LoVo (cell line): ENCODE measurements around the gene TPSAB1.
"Not testable (repeated sequence)": the region's sequence is repeated elsewhere in the genome, so short reads cannot be mapped to it uniquely, and the experiment has no call there.

Experiments
- DNase-seq: peaks from one replicate; pipeline ENCODE4 v3.0.0-alpha.2; 2016; ENCODE audit warnings: low spot score

The TPSAB1 gene

DNA sequence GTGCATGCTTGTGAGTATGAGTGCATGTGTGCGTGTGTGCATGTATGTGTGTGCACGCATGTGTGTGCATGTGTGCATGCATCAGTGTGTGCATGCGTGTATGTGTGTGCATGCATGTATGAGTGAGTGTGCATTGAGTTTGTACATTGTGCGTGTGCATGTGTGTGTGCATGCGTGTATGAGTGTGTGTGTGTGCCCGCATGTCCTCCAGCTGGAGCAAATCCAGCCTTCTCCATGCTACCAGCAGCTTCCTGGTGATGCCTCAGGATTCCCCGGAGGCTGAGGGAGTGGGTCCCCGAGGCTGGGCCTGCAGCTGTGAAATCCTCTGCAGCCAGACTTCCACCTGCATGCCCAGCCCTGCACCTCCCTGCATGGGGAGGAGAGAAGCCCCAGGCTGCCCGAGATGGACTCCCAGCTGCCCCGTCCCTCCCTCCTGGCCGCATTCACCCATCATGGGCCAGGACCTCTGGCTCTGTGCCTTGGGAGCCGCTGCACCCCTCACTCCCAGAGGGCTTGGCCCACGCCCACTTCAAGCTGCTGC, 24.7 kb downstream of the TPSAB1 start:
- no peak for DNase-seq

DNA sequence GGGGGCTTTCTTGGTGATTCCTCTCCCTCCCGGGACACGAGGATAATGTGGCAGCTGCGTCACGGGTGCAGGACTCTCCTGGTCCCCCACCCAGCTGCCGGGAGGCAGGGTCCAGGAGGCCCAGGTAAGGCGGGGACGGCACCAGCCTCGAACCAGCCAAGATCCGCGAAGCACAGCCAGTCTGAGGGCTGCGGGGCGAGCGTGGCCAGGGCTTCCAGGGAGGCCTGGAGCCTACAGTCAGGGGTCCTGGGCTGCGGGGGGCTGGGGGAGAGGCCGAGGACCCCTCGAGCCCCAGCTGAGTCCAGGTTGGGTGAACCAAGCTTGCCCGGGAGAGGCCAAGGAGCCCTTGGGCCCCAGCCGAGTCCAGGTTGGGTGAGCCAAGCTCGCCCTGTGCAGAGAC, 25.3 kb downstream of the TPSAB1 start:
- no peak for DNase-seq

DNA sequence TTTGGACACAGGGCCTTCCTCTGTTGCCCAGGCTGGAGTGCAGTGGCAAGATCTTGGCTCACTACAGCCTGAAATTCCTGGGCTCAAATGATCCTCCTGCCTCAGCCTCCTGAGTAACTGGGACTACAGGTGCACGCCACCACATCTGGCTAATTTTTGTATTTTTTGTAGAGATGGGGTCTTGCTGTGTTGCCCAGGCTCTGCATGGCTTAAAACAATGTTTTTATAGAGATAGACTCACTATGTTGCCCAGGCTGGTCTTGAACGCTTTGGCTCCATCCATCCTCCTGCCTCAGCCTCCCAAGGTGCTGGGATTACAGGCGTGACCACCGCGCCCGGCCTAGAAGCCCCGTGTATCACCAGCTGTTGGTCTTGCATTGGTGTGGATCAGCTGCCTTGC, 28.9 kb downstream of the TPSAB1 start:
- not testable (repeated sequence) for DNase-seq

DNA sequence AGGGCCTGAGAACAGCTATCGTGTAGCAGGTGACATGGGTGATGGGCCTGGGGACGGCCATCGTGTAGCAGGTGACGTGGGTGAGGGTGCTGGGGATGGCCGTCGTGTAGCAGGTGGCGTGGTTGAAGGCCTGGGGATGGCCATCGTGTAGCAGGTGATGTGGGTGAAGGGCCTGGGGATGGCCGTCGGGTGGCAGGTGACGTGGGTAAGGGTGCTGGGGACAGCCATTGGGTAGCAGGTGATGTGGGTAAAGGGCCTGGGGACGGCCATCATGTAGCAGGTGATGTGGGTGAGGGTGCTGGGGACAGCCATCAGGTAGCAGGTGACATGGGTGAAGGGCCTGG, 30.8 kb downstream of the TPSAB1 start:
- no peak for DNase-seq

DNA sequence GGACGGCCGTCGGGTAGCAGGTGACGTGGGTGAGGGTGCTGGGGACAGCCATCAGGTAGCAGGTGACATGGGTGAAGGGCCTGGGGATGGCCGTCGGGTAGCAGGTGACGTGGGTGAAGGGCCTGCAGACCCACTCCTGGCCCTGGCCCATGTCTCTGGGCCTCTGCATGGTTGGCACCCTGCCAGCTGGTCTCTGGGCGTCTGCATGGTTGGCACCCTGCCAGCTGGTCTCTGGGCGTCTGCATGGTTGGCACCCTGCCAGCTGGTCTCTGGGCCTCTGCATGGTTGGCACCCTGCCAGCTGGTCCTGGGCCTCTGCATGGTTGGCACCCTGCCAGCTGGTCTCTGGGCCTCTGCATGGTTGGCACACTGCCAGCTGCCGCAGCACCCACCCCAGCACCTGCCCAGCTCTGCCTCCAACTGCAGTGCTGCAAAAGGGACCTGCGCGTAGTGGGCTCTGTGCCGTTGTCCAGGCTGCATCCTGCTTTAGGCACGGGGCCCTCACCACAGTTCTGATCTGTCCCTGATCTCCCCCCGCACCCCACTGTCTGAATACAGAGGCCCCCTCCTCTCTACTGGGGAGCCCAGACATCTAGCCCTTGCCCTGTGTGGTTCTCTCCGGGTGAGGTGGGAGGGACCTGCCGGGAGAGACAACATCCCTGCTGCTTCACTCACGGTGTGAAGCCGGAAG, 31.4 kb downstream of the TPSAB1 start:
- DNase-seq, result peak; percentile 29

DNA sequence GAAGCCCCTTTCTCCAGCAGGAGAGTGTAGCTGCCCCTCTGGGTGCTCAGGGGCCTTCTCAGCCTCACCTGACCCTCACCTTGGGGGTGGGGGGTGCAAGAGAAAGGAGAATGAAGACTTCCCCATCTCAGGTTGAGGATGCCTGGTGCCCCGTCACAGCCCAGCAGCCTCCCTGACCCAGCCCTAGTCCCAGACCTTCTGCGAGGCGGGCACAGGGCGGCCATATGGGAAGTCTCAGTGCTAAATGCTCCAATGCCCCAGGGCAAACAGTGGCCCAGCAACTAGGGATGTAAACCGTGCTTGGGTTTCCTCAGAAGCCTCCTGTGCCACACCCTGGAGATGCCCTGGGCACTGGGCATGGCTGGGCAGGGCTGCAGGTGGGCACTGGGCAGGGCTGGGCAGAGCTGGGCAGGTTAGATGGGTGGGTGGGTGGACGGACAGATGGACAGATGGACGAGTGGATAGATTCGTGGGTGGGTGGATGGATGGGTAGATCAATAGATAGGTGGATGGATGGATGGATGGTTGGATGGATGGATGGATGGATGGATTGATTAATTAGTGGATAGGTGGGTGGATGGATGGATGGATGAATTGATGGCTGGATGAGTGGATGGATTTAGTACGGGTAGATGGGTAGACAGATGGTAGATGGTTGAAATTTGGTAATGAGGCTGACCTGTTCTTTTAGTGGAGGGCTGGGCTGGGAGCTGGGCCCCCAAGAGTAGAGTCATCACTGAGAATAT, 32.1 kb downstream of the TPSAB1 start:
- no peak for DNase-seq

DNA sequence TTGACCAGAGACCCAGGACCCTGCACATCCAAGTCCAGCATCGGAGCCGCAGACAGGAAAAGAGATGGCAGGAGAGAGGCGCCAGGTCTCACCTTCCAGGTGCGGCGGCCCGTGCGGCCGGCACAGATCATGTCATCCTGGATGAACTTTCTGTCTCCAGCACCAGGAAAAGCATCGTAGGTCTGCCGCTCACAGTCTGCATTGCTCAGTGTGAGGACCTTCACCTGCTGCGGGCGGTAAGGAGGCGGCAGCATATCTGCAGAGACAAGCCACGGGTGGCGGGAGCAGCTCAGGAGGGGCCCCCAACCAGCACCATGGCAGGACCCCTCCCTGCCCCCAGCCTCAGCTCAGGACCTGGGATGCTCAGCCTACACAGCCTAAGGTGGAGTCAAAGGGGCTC, 33.3 kb downstream of the TPSAB1 start:
- no peak for DNase-seq

DNA sequence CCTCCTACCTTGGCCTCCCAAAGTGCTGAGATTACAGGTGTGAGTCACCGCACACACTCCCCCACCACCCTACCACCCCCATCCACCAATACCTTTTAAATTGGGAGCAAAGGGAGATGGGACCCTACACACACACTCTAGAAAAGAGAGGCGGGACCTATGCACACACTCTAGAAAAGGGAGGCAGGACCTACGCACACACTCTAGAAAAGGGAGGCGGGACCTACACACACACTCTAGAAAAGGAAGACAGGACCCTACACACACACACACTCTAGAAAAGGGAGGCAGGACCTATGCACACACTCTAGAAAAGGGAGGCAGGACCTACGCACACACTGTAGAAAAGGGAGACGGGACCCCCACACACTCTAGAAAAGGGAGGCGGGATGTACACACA, 34.3 kb downstream of the TPSAB1 start:
- DNase-seq, result no peak

DNA sequence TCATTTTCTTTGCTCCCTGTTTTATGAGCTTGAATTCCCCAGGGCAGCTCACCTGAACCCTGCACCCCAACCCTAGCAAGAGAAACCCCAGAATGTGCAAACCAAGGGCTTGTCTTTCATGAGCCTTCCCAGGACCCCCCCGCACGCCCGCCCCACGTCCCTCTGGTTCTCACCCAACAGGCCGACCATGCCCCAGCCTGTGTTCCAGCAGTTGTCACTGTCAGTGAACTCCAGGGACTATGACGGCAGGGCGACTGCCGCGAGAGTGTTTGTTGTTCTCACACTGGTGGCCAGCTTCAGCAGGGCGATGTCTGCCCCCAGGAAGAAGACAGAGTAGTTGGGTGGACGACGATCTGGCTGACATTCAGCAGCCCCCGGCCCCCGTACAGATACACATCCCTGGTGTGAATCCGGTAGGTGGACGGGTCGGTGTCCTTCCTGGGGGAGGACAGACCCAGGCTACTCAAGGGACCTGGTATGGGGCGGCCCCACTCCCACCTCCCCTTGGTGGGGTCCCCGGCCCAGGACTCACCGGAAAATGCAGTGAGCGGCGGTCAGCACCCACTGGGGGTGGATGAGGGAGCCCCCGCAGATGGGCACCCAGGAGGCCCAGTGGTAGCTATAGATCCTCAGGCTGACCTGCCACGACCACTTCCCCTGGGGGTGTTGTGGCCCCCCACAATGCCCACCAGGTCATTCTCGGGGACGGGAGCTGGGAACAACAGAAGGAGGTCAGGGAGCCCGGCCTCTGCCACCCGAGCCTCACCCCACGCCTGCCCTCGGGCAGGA, 35.5 kb downstream of the TPSAB1 start:
- DNase-seq, result no peak

DNA sequence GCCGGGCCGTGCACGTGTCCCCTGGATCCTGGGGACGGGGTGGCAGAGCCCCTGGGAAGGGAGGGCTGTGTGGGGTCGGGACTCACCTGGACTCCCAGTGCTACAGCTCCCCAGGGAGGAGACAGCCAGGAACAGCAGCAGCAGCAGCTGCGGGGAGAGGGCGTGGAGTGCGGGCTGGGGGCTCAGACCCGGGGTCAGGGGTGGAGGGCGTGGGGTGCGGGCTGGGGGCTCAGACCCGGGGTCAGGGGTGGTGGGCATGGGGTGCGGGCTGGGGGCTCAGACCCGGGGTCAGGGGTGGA, 36.0 kb downstream of the TPSAB1 start:
- DNase-seq, result no peak

DNA sequence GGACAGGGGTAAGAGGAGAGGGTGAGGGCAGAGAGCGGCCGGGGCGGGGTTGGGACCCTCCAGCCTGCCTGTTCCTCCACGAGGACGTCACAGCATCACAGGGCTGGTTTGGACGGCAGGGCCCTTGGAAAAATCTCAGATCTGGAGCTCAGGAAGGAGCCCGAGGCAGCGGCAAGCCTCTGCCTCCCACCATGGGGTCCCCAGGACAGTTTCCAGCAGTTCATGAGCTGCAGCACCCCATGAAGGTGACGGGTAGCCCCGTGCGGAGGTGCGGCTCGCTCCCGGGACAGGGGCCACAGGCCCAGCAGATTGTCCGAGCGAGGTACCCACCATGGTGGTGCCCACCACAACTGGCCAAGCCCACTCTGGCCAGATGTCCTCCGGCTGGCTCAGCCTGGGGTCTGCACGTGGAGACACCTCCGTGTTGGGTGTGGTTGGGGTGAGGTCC, 36.7 kb downstream of the TPSAB1 start:
- DNase-seq, result no peak

DNA sequence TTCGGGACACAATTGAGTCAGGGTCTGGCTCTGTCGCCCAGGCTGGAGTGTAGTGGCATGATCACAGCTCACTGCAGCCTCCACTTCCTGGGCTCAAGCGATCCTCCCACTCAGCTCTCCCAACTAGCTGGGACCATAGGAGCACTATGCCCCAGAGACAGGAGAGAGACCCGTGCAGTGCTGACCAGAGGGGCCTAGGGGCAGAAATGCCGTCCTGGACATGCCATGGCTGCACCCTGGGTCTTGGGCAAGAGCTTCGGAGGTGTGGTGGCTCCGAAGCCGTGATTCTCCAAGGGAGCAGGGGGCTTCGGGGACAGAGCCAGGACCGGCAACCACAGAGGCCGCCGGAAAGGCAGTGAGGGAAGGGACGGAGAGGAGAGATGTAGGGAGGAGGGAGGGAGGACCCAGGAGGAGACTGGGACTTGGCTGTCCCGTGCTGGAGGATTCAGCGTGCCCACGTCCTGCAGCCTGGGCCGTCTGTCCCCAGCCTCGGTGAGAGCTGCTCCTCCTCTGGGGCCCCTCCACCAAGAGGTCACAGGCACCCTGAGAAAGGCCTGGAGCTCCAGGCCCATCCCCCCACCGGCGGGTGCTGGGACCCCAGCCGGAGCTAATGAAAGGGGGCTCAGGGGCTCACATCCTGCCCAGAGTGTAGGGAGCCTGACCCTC, 37.2 kb downstream of the TPSAB1 start:
- no peak for DNase-seq

DNA sequence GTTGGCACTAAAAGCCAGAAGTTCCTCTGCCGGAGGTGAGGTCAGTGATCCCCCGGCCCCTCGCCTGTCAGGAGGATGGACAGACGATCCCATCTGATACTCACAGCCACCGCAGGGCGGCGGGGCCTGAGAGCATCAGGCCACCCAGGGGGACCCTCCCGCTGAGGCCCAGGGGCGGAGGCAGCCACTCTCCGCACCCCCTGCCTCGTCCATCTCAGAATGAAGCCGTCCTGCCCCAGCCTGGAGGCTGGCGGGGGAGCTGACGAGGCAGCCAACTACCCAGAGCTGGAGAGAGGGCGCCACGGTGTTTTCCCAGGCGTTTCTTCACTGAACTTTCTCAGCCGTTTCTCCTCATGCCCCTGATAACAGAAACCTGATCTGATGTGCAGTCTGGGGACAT, 38.0 kb downstream of the TPSAB1 start:
- no peak for DNase-seq

DNA sequence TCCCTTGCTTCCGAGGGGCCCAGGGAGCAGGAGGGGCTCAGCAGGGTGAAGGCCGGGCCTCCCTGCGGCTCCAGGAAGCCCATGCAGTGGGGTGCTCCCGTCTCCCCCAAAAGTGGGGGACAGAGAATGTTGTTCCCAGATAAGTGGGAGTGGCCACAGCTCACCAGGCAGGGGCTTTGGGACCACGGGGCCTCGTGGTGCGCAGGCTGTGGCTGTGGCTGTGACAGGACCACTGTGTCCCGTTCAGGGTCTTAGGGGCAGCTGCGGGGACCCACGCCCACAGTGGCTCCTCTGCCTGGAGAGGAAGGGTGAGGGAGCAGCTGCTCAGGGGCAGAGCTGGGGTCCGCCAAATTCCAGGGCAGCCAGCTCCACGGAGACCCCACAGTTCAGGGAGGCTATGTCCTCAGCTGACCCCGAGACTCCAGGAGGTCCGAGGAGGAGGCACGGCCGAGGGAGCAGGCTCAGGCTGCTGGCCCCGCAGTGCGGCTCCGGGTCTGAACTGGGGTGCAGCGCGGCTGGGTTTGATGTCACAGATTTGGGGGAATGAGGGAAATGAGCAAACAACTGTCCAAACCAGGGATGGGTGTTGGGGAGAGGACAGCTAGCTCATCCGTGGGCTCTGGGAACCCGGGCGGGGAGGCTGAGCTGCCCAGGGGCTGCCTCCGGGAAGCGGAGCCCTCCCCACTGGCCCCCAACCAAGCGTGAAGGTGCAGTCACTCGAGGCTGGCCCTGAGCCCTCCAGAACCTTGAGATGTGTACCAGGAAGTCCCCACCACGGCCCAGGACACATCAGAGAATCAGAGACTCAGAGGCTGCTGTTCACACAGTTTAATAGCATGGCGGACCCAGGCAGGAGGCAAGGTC, 38.8 kb downstream of the TPSAB1 start:
- no peak for DNase-seq

DNA sequence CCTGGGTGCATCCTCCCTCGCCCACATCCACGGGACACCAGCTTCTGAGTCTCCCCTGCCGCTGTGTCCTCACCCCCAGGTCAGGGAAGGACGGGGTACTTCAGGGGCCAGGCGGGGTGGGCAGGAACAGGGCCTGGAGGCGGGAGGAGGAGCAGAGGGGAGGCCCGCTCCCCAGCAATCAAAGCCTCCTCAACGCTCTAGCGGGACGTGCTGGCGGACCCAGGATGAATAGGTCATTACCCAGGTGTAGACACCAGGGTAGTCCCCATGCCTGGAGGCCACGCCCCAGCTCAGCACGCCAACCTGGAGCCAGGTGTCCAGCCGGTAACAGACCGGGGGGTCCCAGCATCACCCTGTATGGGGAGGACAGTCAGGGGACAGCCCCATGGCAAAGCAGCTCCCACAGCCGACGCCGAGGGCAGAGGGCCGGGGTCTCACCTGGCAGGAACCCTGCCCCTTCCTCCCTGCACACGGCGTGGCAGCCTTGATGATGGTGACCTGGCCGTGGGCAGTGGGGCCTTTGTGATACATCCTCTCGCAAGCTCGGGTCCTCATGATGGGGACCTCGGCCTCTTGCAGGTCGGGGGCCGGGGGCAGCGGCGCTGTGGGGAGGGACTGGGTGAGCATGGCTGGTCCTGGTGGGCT, 39.6 kb downstream of the TPSAB1 start:
- no peak for DNase-seq

DNA sequence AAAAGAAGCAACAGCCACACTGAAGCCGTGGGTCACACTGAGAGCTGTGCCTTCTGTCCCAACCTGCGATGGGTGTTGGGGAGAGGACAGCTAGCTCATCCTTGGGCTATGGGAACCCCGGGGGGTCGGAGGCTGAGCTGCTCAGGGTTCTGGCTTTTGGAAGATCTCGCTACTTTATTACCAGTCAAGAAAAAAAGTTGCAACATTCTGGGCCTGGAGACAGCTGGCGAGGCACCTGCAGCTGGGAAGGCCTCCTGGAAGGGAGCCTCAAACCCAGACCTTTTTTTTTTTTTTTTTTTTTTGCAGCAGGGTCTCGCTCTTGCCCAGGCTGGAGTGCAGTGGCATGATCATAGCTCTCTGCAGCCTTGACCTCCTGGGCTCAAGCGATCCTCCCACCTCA, 40.3 kb downstream of the TPSAB1 start:
- no peak for DNase-seq

DNA sequence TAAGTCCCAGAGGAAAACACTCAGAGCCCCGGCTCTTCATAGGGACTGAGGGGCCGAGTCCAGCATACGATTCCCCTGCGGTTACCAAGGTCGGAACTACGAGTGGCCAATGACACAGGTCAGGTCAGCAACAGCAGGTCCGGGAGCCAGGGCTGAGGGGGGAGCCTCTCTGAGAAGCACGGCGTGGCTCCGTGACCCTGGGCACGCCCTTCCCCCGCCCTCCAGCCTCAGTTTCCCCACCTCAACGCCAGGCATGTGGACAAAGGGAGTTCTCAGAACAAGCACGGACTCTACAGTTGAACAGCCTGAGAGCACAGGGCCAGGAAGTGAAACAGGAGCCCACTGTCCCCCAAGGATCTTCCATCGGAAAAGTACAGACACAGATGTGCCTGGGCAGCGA, 41.0 kb downstream of the TPSAB1 start:
- no peak for DNase-seq

DNA sequence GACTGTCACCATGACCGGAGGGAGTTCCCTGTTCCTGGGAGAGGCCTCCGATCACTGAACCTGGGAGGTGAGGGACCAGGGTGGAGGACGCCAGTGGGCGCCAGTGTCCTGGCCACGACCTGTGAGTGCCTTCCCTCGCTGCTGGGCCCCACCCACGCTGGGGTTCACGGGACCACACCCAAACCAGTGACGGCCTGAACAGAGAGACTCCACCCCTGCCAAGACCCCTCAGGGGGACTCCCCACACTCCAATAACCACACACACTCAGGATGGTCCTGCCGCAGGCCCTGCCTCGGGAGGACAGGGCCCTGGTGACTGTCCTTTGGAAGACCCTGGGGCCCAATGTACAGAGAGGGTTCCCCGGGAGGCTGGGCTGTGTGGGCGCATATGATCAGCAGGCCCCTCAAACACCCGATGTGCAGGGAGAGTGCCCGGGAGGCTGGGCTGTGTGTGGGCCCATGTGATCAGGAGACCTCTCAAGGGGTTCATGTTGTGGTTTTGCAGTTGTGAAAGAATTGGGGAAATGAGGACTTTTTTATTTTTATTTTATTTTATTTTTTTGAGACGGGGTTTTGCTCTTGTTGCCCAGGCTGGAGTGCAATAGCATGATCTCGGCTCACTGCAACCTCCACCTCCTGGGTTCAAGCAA, 41.9 kb downstream of the TPSAB1 start:
- no peak for DNase-seq

DNA sequence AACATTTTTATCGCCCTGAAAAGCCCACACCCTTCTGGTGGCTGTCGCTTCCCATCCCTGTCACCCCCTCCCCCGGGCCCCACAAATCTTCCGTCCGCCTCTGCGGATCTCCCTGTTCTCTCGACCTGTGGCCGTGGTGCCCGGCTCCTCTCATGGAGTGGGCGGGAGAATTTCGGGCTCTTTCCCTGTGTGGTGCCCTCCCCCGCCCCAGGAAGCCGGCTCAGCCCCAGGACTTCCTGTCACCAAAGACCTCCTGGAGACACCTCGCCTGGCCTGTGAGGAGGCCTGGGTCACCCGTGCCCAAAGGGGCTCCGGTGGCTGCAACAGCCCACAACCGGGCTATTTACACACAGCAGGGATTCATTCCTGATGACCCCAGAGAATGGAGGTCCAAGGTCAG, 42.8 kb downstream of the TPSAB1 start:
- DNase-seq, result no peak

DNA sequence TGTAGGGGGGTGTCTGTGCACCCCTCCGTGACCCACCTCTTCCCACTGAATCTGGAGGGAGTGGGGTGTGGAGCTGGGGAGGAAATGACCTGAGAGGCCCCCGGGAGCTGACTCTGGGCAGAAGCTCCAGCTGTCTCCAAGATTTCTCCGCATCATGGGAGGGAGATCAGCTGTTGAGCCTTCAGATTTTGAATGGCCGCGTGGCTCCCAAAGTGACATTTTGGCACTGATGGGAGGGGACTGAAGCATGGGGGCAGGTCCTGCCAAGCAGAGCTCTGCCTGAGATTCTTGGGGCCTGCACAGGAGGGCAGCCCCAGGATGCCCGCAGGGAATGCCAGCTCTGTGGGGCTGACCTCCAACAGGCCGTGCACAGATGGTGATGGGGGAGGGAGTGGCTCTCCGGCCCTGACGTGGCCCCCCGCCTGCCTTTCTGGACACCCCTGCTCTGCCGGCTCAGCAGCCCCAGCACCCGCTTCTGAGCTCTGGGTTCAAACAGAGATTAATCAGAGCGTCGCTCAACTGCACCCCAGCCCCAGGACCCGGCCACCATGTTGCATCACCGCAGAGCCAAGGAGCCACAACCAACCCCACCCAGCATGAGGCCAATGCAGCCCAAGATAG, 43.6 kb downstream of the TPSAB1 start:
- no peak for DNase-seq
